Large intestine (tissue), 3 donors: ENCODE results near the gene ZNF844. TPM values are rescaled to one million over a fixed set of nuclear protein-coding genes. Genes with fewer than 3 reads are reported as not detected.
"Not testable (repeated sequence)": the region's sequence is repeated elsewhere in the genome, so short reads cannot be mapped to it uniquely, and the experiment has no call there.

Experiments
- DNase-seq, 2 donors: peaks; one replicate each; pipeline versions ENCODE4 v3.0.0 to v3.0.0-alpha.2; 2013
- H3K27ac ChIP-seq: one replicate; pipeline ENCODE4 v1.5.1; 2013; ENCODE audit warnings: low read length
- H3K27me3 ChIP-seq: 2 replicates; pipeline ENCODE4 v1.6.1; 2013; ENCODE audit warnings: low read length; ENCODE audit not compliant: control insufficient read depth, insufficient read depth
- H3K36me3 ChIP-seq: 2 replicates; pipeline ENCODE4 v1.6.1; 2013; ENCODE audit warnings: low read length; ENCODE audit not compliant: control insufficient read depth, insufficient read depth
- H3K4me1 ChIP-seq: one replicate; pipeline ENCODE4 v1.6.1; 2013; ENCODE audit warnings: low read length; ENCODE audit not compliant: control insufficient read depth, insufficient read depth
- H3K4me3 ChIP-seq: one replicate; pipeline ENCODE4 v1.5.1; 2013; ENCODE audit warnings: low read length
- H3K9me3 ChIP-seq: one replicate; pipeline ENCODE4 v1.6.1; 2013; ENCODE audit warnings: mild to moderate bottlenecking, low read depth, low read length, moderate library complexity; ENCODE audit not compliant: control insufficient read depth
- WGBS: methylation state at CpG from one replicate; pipeline ENCODE4 v1.1.5; 2013; ENCODE audit warnings: low lambda C conversion rate; ENCODE audit not compliant: insufficient coverage; 5-methylcytosine and 5-hydroxymethylcytosine counted together
- polyA plus RNA-seq: library from polyadenylated mRNA; unstranded; fragments of 120-200 nt; gene quantifications from one replicate; pipeline ENCODE4 v1.2.1, GENCODE V29; 2013

The ZNF844 gene
- polyA plus RNA-seq, 1 donor = 12.5 TPM

DNA sequence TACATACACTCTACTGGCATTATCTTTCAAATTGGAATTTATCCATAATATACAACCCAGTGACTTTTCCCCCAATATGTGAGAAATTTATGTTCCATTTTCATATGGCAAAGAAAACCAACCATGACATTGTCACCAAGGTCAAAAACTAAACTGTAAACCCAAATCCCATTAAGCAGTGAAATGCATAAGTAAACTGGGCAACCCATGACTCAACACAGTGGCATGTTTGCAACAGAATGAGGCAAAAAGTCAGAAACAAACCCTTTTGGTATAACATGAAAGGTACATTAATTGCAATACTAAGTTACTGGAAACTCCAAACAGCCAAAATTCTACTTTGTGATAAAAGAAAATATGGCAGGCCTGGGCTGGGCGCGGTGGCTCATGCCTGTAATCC is 16.7 kb upstream of the ZNF844 start:
- Histone ChIP-seq H3K27ac (no peak overlapping the region), H3K36me3 (no peaks in the 10 kb centered on the region), H3K27me3 (no peaks in the 10 kb centered on the region), H3K4me1 (peaks cover 7% of the 10 kb centered on the region), H3K9me3 (peaks cover 2% of the 10 kb centered on the region), H3K4me3 (no peak overlapping the region)
- no CpG with 5 or more reads among the region's 2 CpGs for WGBS
- no peak for DNase-seq

DNA sequence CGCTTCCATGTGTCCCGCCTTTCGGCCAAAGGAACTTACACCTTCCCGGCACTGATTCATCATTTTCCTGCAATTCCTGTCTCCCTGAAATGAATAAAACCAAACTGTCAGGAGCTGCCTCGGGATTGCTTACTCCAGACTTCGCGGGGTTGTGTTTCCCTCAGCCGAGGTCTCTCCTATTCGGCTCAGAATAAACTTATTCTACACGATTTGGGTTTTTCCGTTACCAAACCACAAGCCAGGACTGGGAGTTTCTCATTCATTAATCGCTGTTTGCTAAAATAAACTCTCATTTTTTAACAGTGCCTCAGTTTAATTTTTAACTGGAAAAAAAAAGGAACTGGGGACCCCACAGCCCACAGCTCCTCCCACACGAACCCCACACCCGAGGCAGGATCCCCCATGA is 12.4 kb upstream of the ZNF844 start:
- H3K27ac ChIP-seq = no peak overlapping the region
- DNase-seq = no peak
- H3K27me3 ChIP-seq = peaks cover 2% of the 10 kb centered on the region
- 0% methylated on average over 1 of the region's 14 CpGs for WGBS
- H3K4me3 ChIP-seq = peak overlapping the region; percentile 82
- H3K4me1 ChIP-seq = peaks cover 7% of the 10 kb centered on the region
- H3K36me3 ChIP-seq = no peaks in the 10 kb centered on the region
- no peaks in the 10 kb centered on the region for H3K9me3 ChIP-seq

DNA sequence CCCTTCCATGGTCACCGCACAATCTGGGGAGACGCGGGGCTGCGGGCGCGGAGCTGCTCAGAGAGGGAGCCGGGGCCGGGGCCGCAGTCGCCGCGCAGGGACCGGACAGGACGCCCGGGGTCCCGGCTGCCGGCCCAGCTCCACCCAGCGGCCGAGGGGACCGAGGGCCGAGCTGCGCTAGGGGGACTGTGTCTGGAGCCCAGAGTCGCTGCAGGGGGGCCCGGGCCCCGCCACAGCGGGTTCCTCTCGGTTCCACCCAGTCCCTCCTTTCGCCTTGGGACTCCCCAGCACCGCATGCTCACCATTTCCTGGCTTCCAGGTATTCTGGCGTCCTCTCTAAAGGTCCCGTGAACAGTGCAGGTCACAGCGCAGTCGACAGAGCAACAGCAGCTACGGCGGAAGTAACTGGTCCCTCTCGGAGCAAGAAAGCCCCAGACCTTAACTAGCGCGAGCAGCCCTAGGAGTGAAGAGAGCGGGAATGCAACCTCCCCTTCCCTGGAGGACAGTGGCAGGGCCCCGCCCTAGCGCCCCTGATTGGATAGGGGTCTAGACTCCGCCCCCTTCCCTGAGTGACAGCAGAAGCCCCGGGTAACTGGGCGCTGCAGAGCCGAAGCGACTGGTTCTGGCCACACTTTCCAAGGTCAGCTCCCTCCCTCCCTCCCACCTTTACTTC is 11.9 kb upstream of the ZNF844 start, which contains the start of gene ZNF878:
ZNF878 (minus strand) TSS at position 465 of the 673 bp plus-strand sequence; CDS start at position 305, 160 bp downstream.
- Histone ChIP-seq H3K27ac (peak within 1 kb of the TSS; percentile 67), H3K9me3 (no peaks in the 10 kb centered on the region), H3K4me1 (peaks cover 7% of the 10 kb centered on the region), H3K4me3 (peak within 1 kb of the TSS; percentile 82), H3K27me3 (peaks cover 2% of the 10 kb centered on the region), H3K36me3 (no peaks in the 10 kb centered on the region)
- DNase-seq = peak; percentile 78 to 90
- no CpG with 5 or more reads among the region's 46 CpGs for WGBS

DNA sequence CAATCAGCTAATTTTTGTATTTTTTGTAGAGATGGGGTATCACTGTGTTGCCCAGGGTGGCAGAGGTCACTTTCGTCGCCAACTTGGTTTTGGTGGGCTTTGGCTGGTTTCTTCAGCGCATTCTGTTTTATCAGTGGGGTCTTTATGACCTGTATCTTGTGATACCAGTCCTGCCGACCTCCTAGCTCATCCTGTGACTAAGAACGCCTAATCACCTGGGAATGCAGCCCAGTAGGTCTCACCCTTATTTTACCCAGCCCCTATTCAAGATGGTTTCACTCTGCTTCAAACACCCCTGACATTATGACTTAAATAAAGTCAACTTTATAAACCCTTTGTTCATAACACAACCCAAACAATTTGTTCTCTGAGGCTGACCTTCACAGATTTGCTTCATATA is 8.7 kb upstream of the ZNF844 start:
- H3K4me1 ChIP-seq = peaks cover 7% of the 10 kb centered on the region
- no peaks in the 10 kb centered on the region for H3K9me3 ChIP-seq
- 20% methylated on average over 1 of the region's 5 CpGs for WGBS
- no peak overlapping the region for H3K4me3 ChIP-seq
- H3K36me3 ChIP-seq = no peaks in the 10 kb centered on the region
- H3K27ac ChIP-seq = no peak overlapping the region
- peaks cover 2% of the 10 kb centered on the region for H3K27me3 ChIP-seq
- DNase-seq = no peak

DNA sequence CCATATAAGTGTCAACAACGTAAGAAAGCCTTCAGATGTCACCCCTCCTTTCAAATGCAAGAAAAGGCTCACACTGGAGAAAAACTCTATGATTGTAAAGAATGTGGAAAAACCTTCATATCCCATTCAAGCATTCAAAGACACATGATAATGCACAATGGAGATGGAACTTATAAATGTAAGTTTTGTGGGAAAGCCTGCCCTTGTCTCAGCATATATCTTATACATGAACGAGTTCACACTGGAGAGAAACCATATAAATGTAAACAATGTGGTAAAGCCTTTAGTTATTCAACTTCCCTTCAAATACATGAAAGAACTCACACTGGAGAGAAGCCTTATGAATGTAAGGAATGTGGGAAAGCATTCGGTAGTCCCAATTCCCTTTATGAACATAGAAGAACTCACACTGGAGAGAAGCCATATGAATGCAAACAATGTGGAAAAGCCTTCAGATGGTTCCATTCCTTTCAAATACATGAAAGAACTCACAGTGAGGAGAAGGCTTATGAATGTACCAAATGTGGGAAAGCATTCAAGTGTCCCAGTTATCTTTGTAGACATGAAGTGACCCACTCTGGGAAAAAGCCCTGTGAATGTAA is 11.1 kb downstream of the ZNF844 start:
- Histone ChIP-seq H3K27me3 (no peaks in the 10 kb centered on the region), H3K4me1 (no peaks in the 10 kb centered on the region), H3K9me3 (peaks cover 70% of the 10 kb centered on the region), H3K27ac (no peak overlapping the region), H3K36me3 (peaks cover 47% of the 10 kb centered on the region), H3K4me3 (no peak overlapping the region)
- WGBS = no CpG with 5 or more reads among the region's 3 CpGs
- no peak for DNase-seq

DNA sequence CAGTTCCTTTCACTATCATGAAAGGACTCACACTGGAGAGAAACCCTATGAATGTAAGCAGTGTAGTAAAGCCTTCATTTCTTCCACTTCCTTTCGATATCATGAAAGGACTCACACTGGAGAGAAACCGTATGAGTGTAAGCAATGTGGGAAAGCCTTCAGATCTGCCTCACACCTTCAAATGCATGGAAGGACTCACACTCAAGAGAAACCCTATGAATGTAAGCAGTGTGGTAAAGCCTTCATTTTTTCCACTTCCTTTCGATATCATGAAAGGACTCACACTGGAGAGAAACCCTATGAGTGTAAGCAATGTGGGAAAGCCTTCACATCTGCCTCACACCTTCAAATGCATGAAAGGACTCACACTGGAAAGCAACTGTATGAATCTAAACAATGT is 11.8 kb downstream of the ZNF844 start:
- not testable (repeated sequence) for DNase-seq, H3K27ac ChIP-seq, H3K4me3 ChIP-seq, H3K27me3 ChIP-seq, H3K4me1 ChIP-seq
- peaks cover 47% of the 10 kb centered on the region for H3K36me3 ChIP-seq
- peaks cover 70% of the 10 kb centered on the region for H3K9me3 ChIP-seq
- no CpG with 5 or more reads among the region's 3 CpGs for WGBS

DNA sequence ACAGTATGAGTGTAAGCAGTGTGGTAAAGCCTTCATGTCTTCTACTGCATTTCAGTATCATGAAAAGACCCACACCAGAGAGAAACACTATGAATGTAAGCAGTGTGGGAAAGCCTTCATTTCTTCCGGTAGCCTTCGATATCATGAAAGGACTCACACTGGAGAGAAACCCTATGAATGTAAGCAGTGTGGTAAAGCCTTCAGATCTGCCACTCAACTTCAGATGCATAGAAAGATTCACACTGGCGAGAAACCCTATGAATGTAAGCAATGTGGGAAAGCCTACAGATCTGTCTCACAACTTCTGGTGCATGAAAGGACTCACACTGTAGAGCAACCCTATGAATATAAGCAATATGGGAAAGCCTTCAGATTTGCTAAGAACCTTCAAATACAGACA is 12.8 kb downstream of the ZNF844 start:
- no peaks in the 10 kb centered on the region for H3K4me1 ChIP-seq
- H3K36me3 ChIP-seq = peaks cover 47% of the 10 kb centered on the region
- no peak overlapping the region for H3K4me3 ChIP-seq
- no CpG with 5 or more reads among the region's 3 CpGs for WGBS
- H3K9me3 ChIP-seq = peaks cover 69% of the 10 kb centered on the region
- no peaks in the 10 kb centered on the region for H3K27me3 ChIP-seq
- no peak for DNase-seq
- H3K27ac ChIP-seq = no peak overlapping the region

DNA sequence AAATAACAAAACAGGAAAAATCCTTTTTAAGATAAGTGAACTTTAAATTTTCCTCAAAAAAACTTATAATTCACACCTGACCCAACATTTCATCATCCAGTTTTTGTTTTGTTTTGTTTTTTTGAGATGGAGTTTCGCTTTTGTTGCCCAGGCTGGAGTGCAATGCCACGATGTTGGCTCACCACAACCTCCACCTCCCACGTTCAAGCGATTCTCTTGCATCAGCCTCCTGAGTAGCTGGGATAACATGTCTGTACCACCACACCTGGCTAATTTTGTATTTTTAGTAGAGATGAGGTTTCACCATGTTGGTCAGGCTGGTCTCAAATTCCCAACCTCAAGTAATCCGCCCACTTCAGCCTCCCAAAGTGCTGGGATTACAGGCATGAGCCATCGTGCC is 18.8 kb downstream of the ZNF844 start:
- not testable (repeated sequence) for H3K4me3 ChIP-seq, H3K27ac ChIP-seq, DNase-seq, H3K27me3 ChIP-seq, H3K4me1 ChIP-seq, H3K36me3 ChIP-seq
- no CpG with 5 or more reads among the region's 6 CpGs for WGBS
- peaks cover 61% of the 10 kb centered on the region for H3K9me3 ChIP-seq

DNA sequence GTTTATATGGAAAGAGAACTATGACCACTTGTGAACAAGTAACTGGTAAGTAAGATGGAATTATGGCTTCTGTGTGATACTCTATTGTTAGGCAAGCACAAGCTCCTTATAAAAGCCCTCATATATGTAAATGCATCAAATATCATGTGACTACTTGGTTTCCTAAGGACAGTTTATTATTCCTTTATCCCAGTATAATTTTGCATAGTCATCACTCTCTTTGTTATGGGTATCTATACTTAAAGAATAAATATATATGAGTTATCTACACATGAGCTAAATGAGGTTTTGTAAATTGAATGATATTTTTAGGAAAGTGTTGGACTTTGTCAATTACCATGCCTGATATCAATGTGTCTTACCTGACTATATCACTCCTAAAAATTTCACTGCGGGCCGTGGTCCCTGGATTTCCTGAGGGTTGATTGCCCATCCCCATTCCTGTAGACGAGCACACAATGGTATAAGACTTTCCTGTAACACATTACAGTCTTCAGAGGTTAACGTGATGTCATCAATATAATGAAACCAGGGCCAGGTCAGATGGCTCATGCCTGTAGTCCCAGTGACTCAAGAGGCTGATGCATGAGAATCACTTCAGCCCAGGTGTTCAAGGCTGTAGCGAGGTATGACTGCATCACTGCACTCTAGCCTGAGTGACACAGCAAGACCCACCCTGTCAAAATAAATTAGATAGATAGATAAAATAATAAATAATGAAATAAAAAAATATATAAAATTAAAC is 20.7 kb downstream of the ZNF844 start:
- DNase-seq = no peak
- Histone ChIP-seq H3K4me3 (no peak overlapping the region), H3K27me3 (no peaks in the 10 kb centered on the region), H3K4me1 (no peaks in the 10 kb centered on the region), H3K9me3 (peaks cover 45% of the 10 kb centered on the region), H3K36me3 (peaks cover 5% of the 10 kb centered on the region), H3K27ac (no peak overlapping the region)
- WGBS = 100% methylated on average over 1 of the region's 5 CpGs

DNA sequence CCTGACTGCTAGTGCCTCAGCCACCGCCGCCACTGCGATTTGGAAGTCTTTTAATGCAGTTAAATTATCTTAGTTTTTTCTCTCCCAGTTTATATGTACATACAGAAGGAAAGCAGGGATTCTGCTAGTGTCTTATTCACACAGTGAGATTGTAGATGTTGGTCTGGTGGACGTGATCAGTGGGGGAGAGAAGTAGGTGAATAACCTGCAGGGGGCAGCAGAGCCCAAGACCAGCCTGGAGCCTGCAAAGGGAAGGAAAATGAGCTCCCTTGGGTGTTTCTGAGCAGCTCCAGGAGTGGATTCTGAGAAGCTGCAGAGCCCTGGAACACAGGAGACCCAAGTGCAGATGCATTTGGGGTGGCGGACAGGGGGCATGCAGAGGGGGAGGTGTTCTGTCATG is 26.3 kb downstream of the ZNF844 start:
- Histone ChIP-seq H3K27ac (no peak overlapping the region), H3K36me3 (peaks cover 5% of the 10 kb centered on the region), H3K27me3 (no peaks in the 10 kb centered on the region), H3K4me3 (no peak overlapping the region), H3K4me1 (no peaks in the 10 kb centered on the region), H3K9me3 (peaks cover 10% of the 10 kb centered on the region)
- DNase-seq = peak; percentile 42 to 51
- WGBS = no CpG with 5 or more reads among the region's 5 CpGs
